ENCODE data around the gene CACNG6.
"Not testable (repeated sequence)": the region's sequence is repeated elsewhere in the genome, so short reads cannot be mapped to it uniquely, and the experiment has no call there.

The CACNG6 gene

GRCh38 chr19:53991224-53992113, at the start of gene CACNG6:
TSS of gene CACNG6 (plus strand) at chr19:53991637. CDS start at chr19:53992878, 1,241 bp downstream.
- peak; percentile 81 to 93 for DNase-seq

- DNase-seq: peak; percentile 37 to 80
Observed at GRCh38 chr19:53942001-53942786, 49.2 kb upstream of the CACNG6 start.

GRCh38 chr19:53944416-53944815, 47.0 kb upstream of the CACNG6 start:
- no peak for DNase-seq

- no peak for DNase-seq
Observed at GRCh38 chr19:53944933-53945332, 46.5 kb upstream of the CACNG6 start.

GRCh38 chr19:53945441-53945840, 46.0 kb upstream of the CACNG6 start:
- DNase-seq: peak; percentile 53 to 73

- DNase-seq: no peak
Observed at GRCh38 chr19:53945998-53946397, 45.4 kb upstream of the CACNG6 start.

- DNase-seq: peak; percentile 36 to 56
Observed at GRCh38 chr19:53947624-53948023, 43.8 kb upstream of the CACNG6 start.

GRCh38 chr19:53948611-53949010, 42.8 kb upstream of the CACNG6 start:
- not testable (repeated sequence) for DNase-seq

- DNase-seq: no peak
Observed at GRCh38 chr19:53951436-53951835, 40.0 kb upstream of the CACNG6 start.

GRCh38 chr19:53951947-53952346, 39.5 kb upstream of the CACNG6 start:
- no peak for DNase-seq

GRCh38 chr19:53953383-53953782, 38.1 kb upstream of the CACNG6 start:
- DNase-seq: no peak

- DNase-seq: peak in 1 of 2 experiments; percentile 48
Observed at GRCh38 chr19:53957448-53958167, 33.8 kb upstream of the CACNG6 start.

- peak in 1 of 2 experiments; percentile 69 for DNase-seq
Observed at GRCh38 chr19:53958168-53958571, 33.3 kb upstream of the CACNG6 start.

GRCh38 chr19:53958823-53959757, 32.3 kb upstream of the CACNG6 start:
- no peak for DNase-seq

GRCh38 chr19:53960187-53960586, 31.2 kb upstream of the CACNG6 start:
- no peak for DNase-seq

GRCh38 chr19:53960886-53961285, 30.6 kb upstream of the CACNG6 start:
- no peak for DNase-seq

GRCh38 chr19:53961523-53962356, 29.7 kb upstream of the CACNG6 start:
- no peak for DNase-seq

- DNase-seq: no peak
Observed at GRCh38 chr19:53962887-53963431, 28.5 kb upstream of the CACNG6 start, which contains the start of gene CACNG8. TSS of gene CACNG8 (plus strand) at chr19:53962937.

GRCh38 chr19:53965091-53965490, 26.3 kb upstream of the CACNG6 start:
- DNase-seq: no peak

GRCh38 chr19:53966931-53967330, 24.5 kb upstream of the CACNG6 start:
- no peak for DNase-seq

- no peak for DNase-seq
Observed at GRCh38 chr19:53969366-53969765, 22.1 kb upstream of the CACNG6 start.

Data from NCI-H526 (cell line).